Measurements from ENCODE around the gene NUDT9.
A peak's percentile ranks its signal among the peaks of the same experiment; 100 is the strongest.
"Not testable (repeated sequence)": the region's sequence is repeated elsewhere in the genome, so short reads cannot be mapped to it uniquely, and the experiment has no call there.

NUDT9 gene

DNA sequence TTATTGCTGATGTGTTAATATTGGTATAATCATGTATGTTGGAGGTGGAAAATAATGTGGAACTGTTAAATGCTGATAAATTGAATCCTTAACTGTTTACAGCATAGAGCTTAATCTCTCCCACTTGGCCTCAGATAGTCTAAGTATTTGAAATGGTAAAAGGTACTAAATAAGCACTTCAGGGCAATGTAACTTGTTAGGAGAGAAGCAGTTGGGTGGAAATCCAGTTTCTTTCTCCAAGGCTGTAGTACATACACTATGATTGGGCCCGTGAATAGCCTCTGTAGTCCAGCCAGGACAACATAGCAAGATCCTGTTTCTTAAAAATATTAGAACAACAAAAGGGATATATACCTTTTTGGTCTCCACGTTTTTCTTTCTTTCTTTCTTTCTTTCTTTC lies 39.7 kb downstream of the NUDT9 start:
- TF ChIP-seq, protein P1, sequence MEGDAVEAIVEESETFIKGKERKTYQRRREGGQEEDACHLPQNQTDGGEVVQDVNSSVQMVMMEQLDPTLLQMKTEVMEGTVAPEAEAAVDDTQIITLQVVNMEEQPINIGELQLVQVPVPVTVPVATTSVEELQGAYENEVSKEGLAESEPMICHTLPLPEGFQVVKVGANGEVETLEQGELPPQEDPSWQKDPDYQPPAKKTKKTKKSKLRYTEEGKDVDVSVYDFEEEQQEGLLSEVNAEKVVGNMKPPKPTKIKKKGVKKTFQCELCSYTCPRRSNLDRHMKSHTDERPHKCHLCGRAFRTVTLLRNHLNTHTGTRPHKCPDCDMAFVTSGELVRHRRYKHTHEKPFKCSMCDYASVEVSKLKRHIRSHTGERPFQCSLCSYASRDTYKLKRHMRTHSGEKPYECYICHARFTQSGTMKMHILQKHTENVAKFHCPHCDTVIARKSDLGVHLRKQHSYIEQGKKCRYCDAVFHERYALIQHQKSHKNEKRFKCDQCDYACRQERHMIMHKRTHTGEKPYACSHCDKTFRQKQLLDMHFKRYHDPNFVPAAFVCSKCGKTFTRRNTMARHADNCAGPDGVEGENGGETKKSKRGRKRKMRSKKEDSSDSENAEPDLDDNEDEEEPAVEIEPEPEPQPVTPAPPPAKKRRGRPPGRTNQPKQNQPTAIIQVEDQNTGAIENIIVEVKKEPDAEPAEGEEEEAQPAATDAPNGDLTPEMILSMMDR (IDR thresholded peaks at IDR 0.05; ENCODE audit: low read depth, low read length, missing control alignments), result no peak
- DNase-seq (ENCODE audit: low read depth), result no peak
- no peak overlapping the region for H3K4me3 ChIP-seq (ENCODE audit: low read depth, low read length)
- in situ Hi-C loops (cut with HindIII; ENCODE audit: low sequenced_read_pairs), result no loop called here

- peak; percentile 44 for DNase-seq (ENCODE audit: low read depth)
- TF ChIP-seq, protein P1 (IDR thresholded peaks at IDR 0.05; ENCODE audit: low read depth, low read length, missing control alignments), result peak; percentile 36
- in situ Hi-C loops (cut with HindIII; ENCODE audit: low sequenced_read_pairs), result no loop called here
- no peak overlapping the region for H3K4me3 ChIP-seq (ENCODE audit: low read depth, low read length)
These were observed 43.5 kb downstream of the NUDT9 start for GRCh38 chr4:87465739-87466366.

GRCh38 chr4:87469390-87469789 lies 47.0 kb downstream of the NUDT9 start:
- DNase-seq (ENCODE audit: low read depth), result no peak
- in situ Hi-C loops (cut with HindIII; ENCODE audit: low sequenced_read_pairs), result no loop called here
- TF ChIP-seq, protein P1 (IDR thresholded peaks at IDR 0.05; ENCODE audit: low read depth, low read length, missing control alignments), result no peak
- no peak overlapping the region for H3K4me3 ChIP-seq (ENCODE audit: low read depth, low read length)

DNA sequence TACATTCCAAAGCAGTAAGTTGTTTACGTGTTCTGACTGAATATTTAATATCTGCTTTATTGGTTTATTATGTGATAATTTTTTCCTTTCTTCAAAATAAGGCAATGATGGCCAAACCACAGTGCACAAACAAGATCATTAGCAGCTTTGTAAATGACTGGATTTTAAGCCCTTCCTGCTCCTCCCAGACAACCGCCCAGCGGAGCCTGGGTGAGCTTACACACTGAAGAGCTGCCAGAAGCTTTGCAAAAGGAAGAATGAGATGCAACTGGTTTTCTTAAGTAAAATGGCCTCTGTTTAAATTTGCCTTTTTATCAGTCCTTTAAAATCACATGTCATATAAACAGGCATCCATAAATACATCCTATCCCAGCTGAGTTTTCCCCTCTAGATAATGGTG lies 54.6 kb downstream of the NUDT9 start:
- no peak overlapping the region for H3K4me3 ChIP-seq (ENCODE audit: low read depth, low read length)
- TF ChIP-seq, protein P1 (IDR thresholded peaks at IDR 0.05; ENCODE audit: low read depth, low read length, missing control alignments), result no peak
- in situ Hi-C loops (cut with HindIII; ENCODE audit: low sequenced_read_pairs), result no loop called here
- no peak for DNase-seq (ENCODE audit: low read depth)

- DNase-seq (ENCODE audit: low read depth), result no peak
- TF ChIP-seq, protein P1 (IDR thresholded peaks at IDR 0.05; ENCODE audit: low read depth, low read length, missing control alignments), result no peak
- in situ Hi-C loops (cut with HindIII; ENCODE audit: low sequenced_read_pairs), result no loop called here
- H3K4me3 ChIP-seq (ENCODE audit: low read depth, low read length), result no peak overlapping the region
These were observed 56.4 kb downstream of the NUDT9 start for GRCh38 chr4:87478732-87479250.

- in situ Hi-C loops (cut with HindIII; ENCODE audit: low sequenced_read_pairs), result no loop called here
- H3K4me3 ChIP-seq (ENCODE audit: low read depth, low read length), result no peak overlapping the region
- TF ChIP-seq, protein P1 (IDR thresholded peaks at IDR 0.05; ENCODE audit: low read depth, low read length, missing control alignments), result no peak
- no peak for DNase-seq (ENCODE audit: low read depth)
These were observed 59.0 kb downstream of the NUDT9 start for GRCh38 chr4:87481377-87481776.

DNA sequence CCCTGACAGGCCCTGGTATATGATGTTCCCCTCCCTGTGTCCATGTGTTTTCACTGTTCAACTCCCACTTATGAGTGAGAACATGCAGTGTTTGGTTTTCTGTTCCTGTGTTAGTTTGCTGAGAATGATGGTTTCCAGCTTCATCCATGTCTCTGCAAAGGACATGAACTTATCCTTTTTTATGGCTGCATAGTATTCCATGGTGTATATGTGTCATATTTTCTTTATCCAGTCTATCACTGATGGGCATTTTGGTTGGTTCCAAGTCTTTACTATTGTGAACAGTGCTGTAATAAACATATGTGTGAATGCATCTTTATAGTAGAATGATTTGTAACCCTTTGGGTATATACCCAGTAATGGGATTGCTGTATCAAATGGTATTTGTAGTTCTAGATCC lies 60.9 kb downstream of the NUDT9 start:
- in situ Hi-C loops (cut with HindIII; ENCODE audit: low sequenced_read_pairs); H3K4me3 ChIP-seq (ENCODE audit: low read depth, low read length); DNase-seq (ENCODE audit: low read depth): not testable (repeated sequence)

- DNase-seq (ENCODE audit: low read depth); in situ Hi-C loops (cut with HindIII; ENCODE audit: low sequenced_read_pairs); H3K4me3 ChIP-seq (ENCODE audit: low read depth, low read length): not testable (repeated sequence)
These were observed 66.3 kb downstream of the NUDT9 start for GRCh38 chr4:87488666-87489065.
